Activated B cell treated with CpG ODN at 0.5 μM for 24 hours (primary cell): Measurements from ENCODE around the gene LDLRAD4. TPM values are rescaled to one million over a fixed set of nuclear protein-coding genes. Genes with fewer than 3 reads are reported as not detected.

Experiments used
- ATAC-seq: fragments of 200-7000 bp; cut with Tn5 transposase; one replicate; pipeline ENCODE4 v1.10.0; 2021; ENCODE audit warnings: low read depth, mild to moderate bottlenecking, moderate library complexity
- CTCF ChIA-PET: fragments of 350-600 bp; sonication (Branson Sonifier 250); formaldehyde crosslinking; loops from one replicate; lab custom pipeline; 2021; ENCODE audit warnings: antibody characterized with exemption; lab: Charles Lee
- POLR2A ChIA-PET: fragments of 350-600 bp; sonication (Branson Sonifier 250); formaldehyde crosslinking; loops from one replicate; lab custom pipeline; 2021; ENCODE audit warnings: antibody characterized with exemption; lab: Charles Lee
- DNase-seq: peaks from one replicate; pipeline ENCODE4 v3.0.0; 2022
- H3K27ac Mint-ChIP-seq: one replicate; pipeline ENCODE4 v1.8.0; 2020; ENCODE audit warnings: mixed read lengths
- H3K27me3 Mint-ChIP-seq: one replicate; pipeline ENCODE4 v1.8.0; 2021; ENCODE audit warnings: mixed read lengths
- H3K36me3 Mint-ChIP-seq: one replicate; pipeline ENCODE4 v1.8.0; 2021; ENCODE audit warnings: low read depth, mixed read lengths
- H3K4me1 Mint-ChIP-seq: one replicate; pipeline ENCODE4 v1.8.0; 2021; ENCODE audit warnings: mixed read lengths
- H3K4me3 Mint-ChIP-seq: one replicate; pipeline ENCODE4 v1.8.0; 2020; ENCODE audit warnings: mild to moderate bottlenecking, mixed read lengths
- H3K9me3 Mint-ChIP-seq: one replicate; pipeline ENCODE4 v1.8.0; 2020; ENCODE audit warnings: mixed read lengths
- CTCF ChIP-seq: fragments of 200-600 bp; IDR thresholded peaks from one replicate; pipeline ENCODE4 v1.8.0; 2022; ENCODE audit warnings: antibody characterized with exemption, mild to moderate bottlenecking
- intact Hi-C: fragments of 100-400 bp; cut with micrococcal nuclease; formaldehyde crosslinking; loops from one replicate; pipeline ENCODE4 v1.15.1; 2024
- total RNA-seq: library from RNA; stranded (reverse); gene quantifications from 2 replicates; pipeline ENCODE4 v1.2.3, GENCODE V29; 2022

The LDLRAD4 gene
- total RNA-seq, 1 donor from 2014 or later, result 66.9 TPM

DNA sequence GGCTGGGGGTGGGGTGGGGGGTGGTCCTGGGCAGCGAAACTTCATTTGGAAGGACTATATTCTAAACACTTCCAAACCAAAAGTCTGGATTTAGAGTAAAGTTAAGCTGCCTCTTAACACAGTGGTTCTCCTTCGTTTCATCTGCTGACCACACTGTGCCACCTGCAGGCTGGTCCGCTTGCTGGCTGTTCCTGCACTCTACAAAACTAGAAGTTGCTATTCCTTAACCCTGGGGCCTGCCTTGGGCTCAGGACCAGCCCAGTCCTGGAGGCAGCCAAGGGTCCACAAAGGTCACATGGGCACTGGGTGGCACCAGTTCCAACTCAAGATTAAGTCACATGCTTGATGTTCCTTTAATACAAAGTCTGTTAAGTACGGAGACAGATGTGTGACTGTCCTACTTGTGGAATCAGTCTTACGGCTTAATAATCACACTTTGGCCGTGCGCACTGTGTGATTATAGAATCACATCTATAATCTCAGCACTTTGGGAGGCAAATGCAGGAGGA, 312.4 kb downstream of the LDLRAD4 start:
- Mint-ChIP-seq H3K9me3 (no peaks in the 10 kb centered on the region), H3K27ac (no peak overlapping the region), H3K4me3 (no peak overlapping the region), H3K27me3 (no peaks in the 10 kb centered on the region), H3K4me1 (peaks cover 9% of the 10 kb centered on the region), H3K36me3 (no peaks in the 10 kb centered on the region)
- intact Hi-C loops, result loop anchor here (1.0 kb wide), 1 partner anchor 315 kb away; no protein-coding TSS in a partner anchor
- TF ChIP-seq CTCF, result no peak
- ChIA-PET POLR2A (no interaction called here), CTCF (interaction anchor here (0.6 to 1.4 kb wide), 2 partner anchors 303 to 315 kb away, joined by 6 to 9 read pairs; no protein-coding TSS in a partner anchor)
- DNase-seq (no peak), ATAC-seq (peak; percentile 25)

DNA sequence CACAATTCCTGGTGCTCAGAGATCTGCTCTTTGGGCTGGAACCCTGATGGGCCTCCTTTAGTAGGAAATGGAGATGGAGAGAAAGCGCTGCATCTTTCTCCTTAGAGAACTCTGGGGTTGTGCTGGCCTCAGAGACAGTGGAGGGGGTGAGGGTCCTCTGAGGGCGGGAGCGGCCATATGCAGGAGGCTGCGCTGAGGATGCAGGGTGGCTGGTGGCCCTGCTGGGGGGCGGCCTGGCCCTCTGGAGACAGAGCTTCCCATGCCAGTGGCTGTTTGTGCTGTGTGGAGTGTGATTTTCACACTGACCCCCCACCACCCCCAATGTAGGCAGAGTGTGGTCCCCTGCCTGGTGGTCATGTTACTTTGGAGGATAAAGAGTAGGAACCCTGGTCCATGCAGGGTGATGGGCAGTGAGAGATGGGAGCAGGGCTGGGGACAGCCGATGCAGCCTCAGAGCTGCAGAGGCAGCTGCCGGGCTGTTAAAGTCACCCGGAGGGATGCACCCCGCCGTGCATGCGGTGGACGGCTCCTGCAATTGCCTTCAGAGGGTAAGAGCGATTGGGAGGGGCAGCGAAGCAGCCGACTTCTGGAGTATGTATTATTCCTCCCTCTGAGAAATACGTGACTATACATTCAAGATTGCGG, 313.2 kb downstream of the LDLRAD4 start:
- ChIA-PET POLR2A (no interaction called here), CTCF (no interaction called here)
- DNase-seq (no peak), ATAC-seq (no peak)
- Mint-ChIP-seq H3K27ac (no peak overlapping the region), H3K36me3 (no peaks in the 10 kb centered on the region), H3K27me3 (no peaks in the 10 kb centered on the region), H3K4me1 (peaks cover 14% of the 10 kb centered on the region), H3K4me3 (no peak overlapping the region), H3K9me3 (no peaks in the 10 kb centered on the region)
- intact Hi-C loops, result loop anchor here (1.0 kb wide), 1 partner anchor 316 kb away; no protein-coding TSS in a partner anchor
- TF ChIP-seq CTCF, result no peak

DNA sequence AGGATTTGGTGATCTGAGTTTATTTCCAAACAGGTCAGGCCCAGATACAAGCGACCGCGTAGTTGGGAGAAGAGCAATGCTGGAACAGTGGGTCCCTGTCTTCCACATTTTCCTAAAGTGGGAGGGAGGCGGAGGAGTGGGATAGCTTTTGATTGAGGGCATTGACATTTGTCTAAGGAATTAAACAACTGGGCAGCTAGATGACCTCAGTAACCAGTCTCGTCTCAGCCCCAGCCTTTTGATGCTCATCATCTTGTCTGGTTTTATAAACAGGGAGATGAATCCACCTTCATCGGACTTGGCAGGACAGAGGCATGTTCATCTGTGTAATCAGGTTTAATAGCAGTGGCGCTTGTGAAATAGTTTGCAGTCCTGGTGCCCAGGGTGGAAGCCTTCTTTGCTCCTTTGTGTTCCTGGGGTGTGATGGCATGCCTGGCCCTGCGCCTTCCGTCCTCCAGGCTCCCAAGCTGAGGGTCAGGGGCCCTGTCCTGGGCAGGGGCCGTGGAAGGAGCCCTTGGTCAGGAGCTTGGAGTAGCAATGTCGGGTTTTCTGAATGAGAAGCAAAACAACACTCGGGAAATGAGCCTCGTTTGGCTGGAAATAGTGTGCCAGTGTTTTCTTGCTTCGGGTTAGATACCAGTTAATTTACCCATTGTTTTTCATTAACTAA, 314.0 kb downstream of the LDLRAD4 start:
- no peak overlapping the region for H3K27ac Mint-ChIP-seq
- no peak for ATAC-seq
- CTCF ChIA-PET, result interaction anchor here (0.6 kb wide), 1 partner anchor 102 kb away, joined by 3 read pairs; no protein-coding TSS in a partner anchor
- H3K4me3 Mint-ChIP-seq, result no peak overlapping the region
- H3K9me3 Mint-ChIP-seq, result no peaks in the 10 kb centered on the region
- no peaks in the 10 kb centered on the region for H3K36me3 Mint-ChIP-seq
- H3K27me3 Mint-ChIP-seq, result no peaks in the 10 kb centered on the region
- POLR2A ChIA-PET, result no interaction called here
- H3K4me1 Mint-ChIP-seq, result peaks cover 21% of the 10 kb centered on the region
- no peak for TF ChIP-seq CTCF
- intact Hi-C loops, result no loop called here
- DNase-seq, result no peak

DNA sequence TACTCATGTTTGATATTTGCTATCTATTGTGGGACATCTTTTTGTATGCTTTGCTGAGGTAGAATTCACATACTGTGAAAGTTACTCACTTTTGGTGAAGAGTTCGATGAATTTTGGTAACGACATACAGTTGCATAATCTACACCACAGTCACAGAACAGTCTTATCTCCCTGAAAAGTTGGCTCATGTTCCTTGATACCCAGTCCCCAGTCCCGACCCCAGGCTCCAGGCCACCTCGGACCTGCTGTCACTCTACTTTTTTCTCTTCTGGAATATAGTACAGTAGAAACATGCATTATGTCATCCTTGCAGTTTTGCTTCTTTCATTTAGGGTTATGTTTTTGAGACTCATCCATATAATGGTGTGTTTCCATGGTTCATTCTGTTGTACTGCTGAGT, 316.1 kb downstream of the LDLRAD4 start:
- Mint-ChIP-seq H3K4me1 (peaks cover 39% of the 10 kb centered on the region), H3K36me3 (no peaks in the 10 kb centered on the region), H3K9me3 (no peaks in the 10 kb centered on the region), H3K27me3 (no peaks in the 10 kb centered on the region), H3K4me3 (no peak overlapping the region), H3K27ac (no peak overlapping the region)
- CTCF ChIA-PET, result no interaction called here
- TF ChIP-seq CTCF, result no peak
- intact Hi-C loops, result loop anchor here (5.0 kb wide), 2 partner anchors 32 to 67 kb away; no protein-coding TSS in a partner anchor
- no peak for ATAC-seq
- POLR2A ChIA-PET, result no interaction called here
- no peak for DNase-seq

GRCh38 chr18:13536578-13536977, 318.0 kb downstream of the LDLRAD4 start:
- DNase-seq (no peak), ATAC-seq (no peak)
- ChIA-PET CTCF (interaction anchor here (0.6 kb wide), 1 partner anchor 161 kb away, joined by 3 read pairs; no protein-coding TSS in a partner anchor), POLR2A (interaction anchor here (0.7 to 1.3 kb wide), 2 partner anchors 49 to 79 kb away, joined by 3 to 4 read pairs; no protein-coding TSS in a partner anchor)
- H3K27me3 Mint-ChIP-seq, result no peaks in the 10 kb centered on the region
- no peak for TF ChIP-seq CTCF
- H3K4me1 Mint-ChIP-seq, result peaks cover 44% of the 10 kb centered on the region
- H3K36me3 Mint-ChIP-seq, result no peaks in the 10 kb centered on the region
- H3K4me3 Mint-ChIP-seq, result no peak overlapping the region
- no peak overlapping the region for H3K27ac Mint-ChIP-seq
- intact Hi-C loops, result loop anchor here (5.0 kb wide), 2 partner anchors 34 to 69 kb away; no protein-coding TSS in a partner anchor
- no peaks in the 10 kb centered on the region for H3K9me3 Mint-ChIP-seq
